Tibial nerve (tissue), 4 donors: ENCODE results near the gene YBEY.

Experiments used
- EP300 ChIP-seq, 2 donors: sonication (generic); formaldehyde crosslinking; IDR thresholded peaks; one replicate each; pipeline ENCODE4 v1.6.1; 2017; ENCODE audit warnings: antibody characterized with exemption in 2 of 2, mild to moderate bottlenecking in 1 of 2
- POLR2A ChIP-seq, 2 donors: fragments of 450-650 bp; IDR thresholded peaks; one replicate each; pipeline ENCODE4 v1.6.1; 2017; ENCODE audit warnings: antibody characterized with exemption in 2 of 2, mild to moderate bottlenecking in 2 of 2, moderate library complexity in 2 of 2
- TF ChIP-seq, protein P1 (sequence below), 5 experiments: fragments of 200-600 bp in 3 of 5; fragments of 450-650 bp in 2 of 5; sonication (generic) in 3 of 5; IDR thresholded peaks; one replicate each; pipeline ENCODE4 v1.5.1; 2016 to 2019; ENCODE audit warnings: antibody characterized with exemption in 5 of 5, mild to moderate bottlenecking in 3 of 5, moderate library complexity in 2 of 5

DNA sequence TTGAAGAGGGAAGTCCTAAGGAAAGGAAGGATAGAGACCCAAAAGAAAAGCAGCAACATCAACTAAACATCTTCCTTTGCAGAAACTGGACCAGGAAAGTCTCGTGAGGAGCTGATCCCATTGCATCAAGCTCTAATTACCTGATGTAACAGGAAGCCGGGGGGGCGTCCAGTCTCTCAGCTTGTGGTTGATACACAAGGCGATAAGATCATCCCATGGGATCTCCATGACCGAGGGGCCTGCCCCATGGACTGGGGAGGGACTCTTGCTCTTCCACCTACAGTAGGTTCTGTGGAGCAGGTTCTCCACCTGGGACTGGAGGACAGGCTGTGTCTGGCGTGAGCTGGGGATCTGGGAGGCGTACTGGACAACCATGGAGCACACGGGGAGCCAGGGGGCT lies 42.8 kb upstream of the YBEY start:
- TF ChIP-seq, protein P1, sequence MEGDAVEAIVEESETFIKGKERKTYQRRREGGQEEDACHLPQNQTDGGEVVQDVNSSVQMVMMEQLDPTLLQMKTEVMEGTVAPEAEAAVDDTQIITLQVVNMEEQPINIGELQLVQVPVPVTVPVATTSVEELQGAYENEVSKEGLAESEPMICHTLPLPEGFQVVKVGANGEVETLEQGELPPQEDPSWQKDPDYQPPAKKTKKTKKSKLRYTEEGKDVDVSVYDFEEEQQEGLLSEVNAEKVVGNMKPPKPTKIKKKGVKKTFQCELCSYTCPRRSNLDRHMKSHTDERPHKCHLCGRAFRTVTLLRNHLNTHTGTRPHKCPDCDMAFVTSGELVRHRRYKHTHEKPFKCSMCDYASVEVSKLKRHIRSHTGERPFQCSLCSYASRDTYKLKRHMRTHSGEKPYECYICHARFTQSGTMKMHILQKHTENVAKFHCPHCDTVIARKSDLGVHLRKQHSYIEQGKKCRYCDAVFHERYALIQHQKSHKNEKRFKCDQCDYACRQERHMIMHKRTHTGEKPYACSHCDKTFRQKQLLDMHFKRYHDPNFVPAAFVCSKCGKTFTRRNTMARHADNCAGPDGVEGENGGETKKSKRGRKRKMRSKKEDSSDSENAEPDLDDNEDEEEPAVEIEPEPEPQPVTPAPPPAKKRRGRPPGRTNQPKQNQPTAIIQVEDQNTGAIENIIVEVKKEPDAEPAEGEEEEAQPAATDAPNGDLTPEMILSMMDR (IDR thresholded peaks at IDR 0.05): no peak
- TF ChIP-seq EP300 (IDR thresholded peaks at IDR 0.05) (no peak), POLR2A (IDR thresholded peaks at IDR 0.05) (no peak)
